ENCODE data around the gene ANKRD10. TPM values are rescaled to one million over a fixed set of nuclear protein-coding genes. Genes with fewer than 3 reads are reported as not detected.

The ANKRD10 gene
- total and polyA plus RNA-seq, 2 of the 8 experiments (the other 6 are each of a cell fraction or from before 2014, with no cell fraction given) = 146 to 218 TPM

- 98% methylated on average over 5 of the region's 5 CpGs; no CpG with 5 or more reads in 1 of the 2 experiments for WGBS, 2 experiments (ENCODE audit: extremely low coverage in 1 of 2, insufficient coverage in 1 of 2, insufficient read length in 1 of 2, insufficient replicate concordance in 2 of 2, low coverage in 1 of 2, low lambda C conversion rate in 2 of 2, missing lambda C conversion rate in 1 of 2)
- Histone ChIP-seq H2BK20ac (ENCODE audit: low read length) (no peak overlapping the region), H3K79me1 (ENCODE audit: low read depth, low read length) (no peaks in the 10 kb centered on the region; the same call in 1 of the 2 replicates), H3K9ac (replicated peaks in 1 of 4; ENCODE audit: extremely low read depth in 1 of 4, low read depth in 3 of 4, low read length in 3 of 4) (no peak overlapping the region), H3K23ac (ENCODE audit: insufficient read length) (no peak overlapping the region), H3K4ac (replicated peaks; ENCODE audit: insufficient read length, low read depth, low read length) (peak overlapping the region; percentile 59), H3K4me3 (ENCODE audit: extremely low read depth in 1 of 4, insufficient read depth in 2 of 4, low read depth in 3 of 4, low read length in 4 of 4) (no peak overlapping the region), H4K8ac (ENCODE audit: extremely low read depth, insufficient read depth, low read length) (no peak overlapping the region), H2AK5ac (ENCODE audit: low read depth, low read length) (no peak overlapping the region), H4K20me1 (replicated peaks in 1 of 2; ENCODE audit: control insufficient read depth in 1 of 2, insufficient read depth in 2 of 2, low read length in 2 of 2) (peaks cover 0 to 2% of the 10 kb centered on the region in 2 experiments), H3K56ac (replicated peaks; ENCODE audit: insufficient read length, low read depth, low read length) (no peak overlapping the region), H2BK120ac (replicated peaks; ENCODE audit: low read depth, low read length) (no peak overlapping the region), H4K91ac (replicated peaks; ENCODE audit: insufficient read length, low read length) (no peak overlapping the region), H2BK5ac (ENCODE audit: low read depth, low read length) (no peak overlapping the region), H4K5ac (ENCODE audit: insufficient read length, low read depth, low read length) (no peak overlapping the region), H3K27me3 (replicated peaks in 1 of 4; ENCODE audit: control insufficient read depth in 3 of 4, extremely low read depth in 1 of 4, insufficient read depth in 3 of 4, low read length in 3 of 4) (0 out of 7 replicates have a peak, but pooled peaks cover 0 to 2% (median under 1%) of the 10 kb centered on the region in 4 experiments), H2BK15ac (ENCODE audit: low read length) (no peak overlapping the region), H2BK12ac (ENCODE audit: low read depth, low read length) (no peak overlapping the region), H3K36me3 (ENCODE audit: control insufficient read depth in 2 of 4, insufficient read depth in 4 of 4, low read length in 3 of 4) (no peaks in the 10 kb centered on the region), H3K79me2 (ENCODE audit: control insufficient read depth in 1 of 2, insufficient read depth in 2 of 2, low read length in 2 of 2) (peaks cover 0 to 2% of the 10 kb centered on the region in 2 experiments; a peak in 1 of 4 replicates), H3K4me2 (ENCODE audit: insufficient read depth in 1 of 2, low read depth in 2 of 2, low read length in 2 of 2) (no peak overlapping the region), H3K14ac (ENCODE audit: insufficient read length) (no peak overlapping the region), H3K23me2 (ENCODE audit: low read depth, low read length) (peaks cover 3% of the 10 kb centered on the region), H3K18ac (ENCODE audit: extremely low read depth, low read length) (no peak overlapping the region), H3K27ac (ENCODE audit: low read depth, low read length) (no peak overlapping the region), H3K9me3 (ENCODE audit: insufficient read depth in 2 of 2, low read depth in 1 of 2, low read length in 1 of 2) (peaks cover 0 to 5% of the 10 kb centered on the region in 2 experiments; a peak in 1 of 4 replicates), H2AFZ (ENCODE audit: low read length) (no peak overlapping the region), H3K4me1 (replicated peaks in 1 of 4; ENCODE audit: control insufficient read depth in 3 of 4, insufficient read depth in 4 of 4, low read length in 3 of 4) (peaks cover 0 to 22% (median 4%) of the 10 kb centered on the region in 4 experiments; a peak in 2 of 7 replicates)
- CTCF ChIA-PET (ENCODE audit: partially characterized antibody) = interaction anchor here (0.9 to 3.3 kb wide), 4 partner anchors 8 to 45 kb away, joined by 3 to 11 read pairs (median 4); no protein-coding TSS in a partner anchor
- POLR2A ChIA-PET (ENCODE audit: partially characterized antibody) = interaction anchor here (1.2 kb wide), 1 partner anchor 156 kb away, joined by 4 read pairs; no protein-coding TSS in a partner anchor
- TF ChIP-seq EP300 (IDR thresholded peaks at IDR 0.05; ENCODE audit: borderline replicate concordance in 1 of 2, low read depth in 2 of 2, low read length in 2 of 2) (no peak), SIRT6 (IDR thresholded peaks at IDR 0.05; ENCODE audit: low read length) (no peak), TCF12 (IDR thresholded peaks at IDR 0.05; ENCODE audit: low read depth, low read length) (no peak), RXRA (IDR thresholded peaks at IDR 0.05; ENCODE audit: insufficient read depth, low read depth, low read length) (no peak), TAF7 (optimal IDR thresholded peaks at IDR 0.05; ENCODE audit: borderline replicate concordance, low read depth, low read length) (no peak), KDM4A (IDR thresholded peaks at IDR 0.05; ENCODE audit: low read depth, low read length, severe bottlenecking) (no peak), JUND (IDR thresholded peaks at IDR 0.05; ENCODE audit: low read length) (no peak), TBP (IDR thresholded peaks at IDR 0.05; ENCODE audit: low read depth, low read length) (no peak), CBX8 (IDR thresholded peaks at IDR 0.05; ENCODE audit: borderline replicate concordance, low read depth, low read length) (no peak), JUN (IDR thresholded peaks at IDR 0.05; ENCODE audit: low read depth, low read length) (no peak), ATF3 (IDR thresholded peaks at IDR 0.05; ENCODE audit: insufficient read depth, low read depth, low read length) (no peak)
- FAIRE-seq (no peak), DNase-seq (ENCODE audit: low read depth in 1 of 2, low spot score in 2 of 2) (no peak)
Observed at GRCh38 chr13:110868720-110869119, 46.1 kb downstream of the ANKRD10 start.

Measured in H1 (cell line).